KMS-11 (cell line): ENCODE results near the gene DIAPH2.

Experiments
- H2AFZ ChIP-seq: fragments of 200-600 bp; sonication (generic); 2 replicates; pipeline ENCODE4 v1.6.1; 2016; ENCODE audit warnings: antibody characterized with exemption, mixed run types, low read depth
- H3K27ac ChIP-seq: fragments of 200-600 bp; sonication (generic); 2 replicates; pipeline ENCODE4 v1.6.1; 2016; ENCODE audit warnings: mild to moderate bottlenecking, mixed run types
- H3K27me3 ChIP-seq: fragments of 200-600 bp; sonication (generic); 2 replicates; pipeline ENCODE4 v1.6.1; 2017; ENCODE audit warnings: mild to moderate bottlenecking, low read depth, mixed run types, moderate library complexity; ENCODE audit not compliant: insufficient read depth
- H3K36me3 ChIP-seq: fragments of 200-600 bp; sonication (generic); 2 replicates; pipeline ENCODE4 v1.6.1; 2017; ENCODE audit warnings: mild to moderate bottlenecking, mixed run types; ENCODE audit not compliant: insufficient read depth
- H3K4me1 ChIP-seq: fragments of 200-600 bp; sonication (generic); 2 replicates; pipeline ENCODE4 v1.6.1; 2016; ENCODE audit warnings: mild to moderate bottlenecking, low read depth, mixed run types; ENCODE audit not compliant: poor library complexity, severe bottlenecking
- H3K4me2 ChIP-seq: fragments of 200-600 bp; sonication (generic); 2 replicates; pipeline ENCODE4 v1.7.0; 2016; ENCODE audit warnings: mild to moderate bottlenecking, mixed run types
- H3K4me3 ChIP-seq: fragments of 200-600 bp; sonication (generic); IDR thresholded peaks from 2 replicates; pipeline ENCODE4 v1.6.1; 2017; ENCODE audit warnings: low read depth, low read length, mixed read lengths; ENCODE audit not compliant: insufficient read depth
- H3K79me2 ChIP-seq: fragments of 200-600 bp; sonication (generic); 2 replicates; pipeline ENCODE4 v1.6.1; 2016; ENCODE audit warnings: low read depth, mixed run types; ENCODE audit not compliant: insufficient read depth
- H3K9ac ChIP-seq: fragments of 200-600 bp; sonication (generic); 2 replicates; pipeline ENCODE4 v1.6.1; 2016; ENCODE audit warnings: mild to moderate bottlenecking, mixed run types
- H4K20me1 ChIP-seq: fragments of 200-600 bp; sonication (generic); 2 replicates; pipeline ENCODE4 v1.6.1; 2016; ENCODE audit warnings: mild to moderate bottlenecking, mixed run types; ENCODE audit not compliant: insufficient read depth
- TF ChIP-seq, protein P1 (sequence below): fragments of 200-600 bp; sonication (generic); conservative IDR thresholded peaks from 2 replicates; pipeline ENCODE4 v1.6.1; 2017; ENCODE audit warnings: low read depth, mild to moderate bottlenecking, antibody characterized with exemption, low read length, moderate library complexity, mixed read lengths

Gene DIAPH2

GRCh38 chrX:97539970-97540519 is 855.4 kb downstream of the DIAPH2 start:
- H2AFZ ChIP-seq: no peak overlapping the region
- H3K4me3 ChIP-seq: no peak overlapping the region
- H3K79me2 ChIP-seq: no peaks in the 10 kb centered on the region
- H3K4me2 ChIP-seq: no peak overlapping the region
- H3K27me3 ChIP-seq: no peaks in the 10 kb centered on the region
- no peaks in the 10 kb centered on the region for H4K20me1 ChIP-seq
- no peaks in the 10 kb centered on the region for H3K4me1 ChIP-seq
- no peaks in the 10 kb centered on the region for H3K36me3 ChIP-seq
- no peak overlapping the region for H3K27ac ChIP-seq
- no peak overlapping the region for H3K9ac ChIP-seq
- TF ChIP-seq, protein P1, sequence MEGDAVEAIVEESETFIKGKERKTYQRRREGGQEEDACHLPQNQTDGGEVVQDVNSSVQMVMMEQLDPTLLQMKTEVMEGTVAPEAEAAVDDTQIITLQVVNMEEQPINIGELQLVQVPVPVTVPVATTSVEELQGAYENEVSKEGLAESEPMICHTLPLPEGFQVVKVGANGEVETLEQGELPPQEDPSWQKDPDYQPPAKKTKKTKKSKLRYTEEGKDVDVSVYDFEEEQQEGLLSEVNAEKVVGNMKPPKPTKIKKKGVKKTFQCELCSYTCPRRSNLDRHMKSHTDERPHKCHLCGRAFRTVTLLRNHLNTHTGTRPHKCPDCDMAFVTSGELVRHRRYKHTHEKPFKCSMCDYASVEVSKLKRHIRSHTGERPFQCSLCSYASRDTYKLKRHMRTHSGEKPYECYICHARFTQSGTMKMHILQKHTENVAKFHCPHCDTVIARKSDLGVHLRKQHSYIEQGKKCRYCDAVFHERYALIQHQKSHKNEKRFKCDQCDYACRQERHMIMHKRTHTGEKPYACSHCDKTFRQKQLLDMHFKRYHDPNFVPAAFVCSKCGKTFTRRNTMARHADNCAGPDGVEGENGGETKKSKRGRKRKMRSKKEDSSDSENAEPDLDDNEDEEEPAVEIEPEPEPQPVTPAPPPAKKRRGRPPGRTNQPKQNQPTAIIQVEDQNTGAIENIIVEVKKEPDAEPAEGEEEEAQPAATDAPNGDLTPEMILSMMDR: no peak

DNA sequence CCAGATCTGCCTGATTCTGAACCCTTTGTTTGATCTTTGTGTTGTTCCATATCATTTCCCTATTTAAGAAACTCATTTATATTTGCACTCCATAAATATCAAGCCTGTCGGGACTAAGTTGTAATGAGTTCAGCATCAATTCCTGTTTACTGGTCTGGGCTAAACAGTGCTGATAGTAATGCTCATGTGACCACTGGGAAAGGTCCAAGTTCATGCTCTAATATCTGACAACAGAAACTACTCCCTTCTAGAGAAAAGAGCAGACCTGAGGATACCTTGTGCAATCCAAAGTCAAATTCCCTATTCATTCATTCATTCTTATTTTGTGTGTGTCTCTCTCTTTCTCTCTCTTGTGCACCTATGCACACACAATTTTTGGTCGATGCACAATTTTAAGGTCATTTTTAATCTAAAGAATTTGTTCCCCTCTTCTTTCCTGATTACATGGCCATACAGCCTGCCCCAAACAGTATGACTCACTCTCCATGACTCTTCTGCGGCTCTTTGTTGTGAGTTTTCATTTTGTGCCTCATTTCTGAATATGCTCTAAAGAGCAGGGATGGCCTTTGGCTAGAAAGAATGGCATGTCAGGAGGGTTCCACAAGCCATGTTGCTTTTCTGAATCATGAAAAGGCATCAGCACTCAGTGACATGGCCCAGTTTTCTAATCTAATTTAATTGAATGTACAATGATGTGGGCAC is 863.4 kb downstream of the DIAPH2 start:
- H3K36me3 ChIP-seq: no peaks in the 10 kb centered on the region
- no peaks in the 10 kb centered on the region for H3K4me1 ChIP-seq
- TF ChIP-seq, protein P1: no peak
- no peaks in the 10 kb centered on the region for H3K79me2 ChIP-seq
- no peak overlapping the region for H3K4me3 ChIP-seq
- H4K20me1 ChIP-seq: no peaks in the 10 kb centered on the region
- no peak overlapping the region for H3K4me2 ChIP-seq
- no peaks in the 10 kb centered on the region for H3K27me3 ChIP-seq
- H3K9ac ChIP-seq: no peak overlapping the region
- H3K27ac ChIP-seq: no peak overlapping the region
- no peak overlapping the region for H2AFZ ChIP-seq

DNA sequence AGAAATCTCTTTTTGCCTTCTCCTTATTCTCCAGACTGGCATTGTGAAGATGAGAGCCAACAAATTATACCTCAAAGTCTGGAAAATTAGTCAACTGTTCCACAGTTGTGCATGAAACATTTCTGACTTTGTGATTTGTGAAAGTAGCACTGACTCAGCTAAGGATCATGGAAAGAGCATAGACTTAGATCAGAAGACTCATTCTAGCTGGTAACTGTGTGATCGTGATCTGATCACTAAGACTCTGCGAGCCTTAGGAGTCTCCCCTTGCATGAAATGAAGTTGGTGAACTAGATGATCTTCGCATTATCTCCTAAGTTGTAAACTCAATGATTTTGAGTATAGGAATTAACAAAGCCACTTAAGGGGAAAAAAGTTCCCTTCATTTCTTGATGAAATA is 867.2 kb downstream of the DIAPH2 start:
- Histone ChIP-seq H2AFZ (no peak overlapping the region), H3K4me1 (no peaks in the 10 kb centered on the region), H3K27ac (no peak overlapping the region), H3K36me3 (no peaks in the 10 kb centered on the region), H3K27me3 (no peaks in the 10 kb centered on the region), H3K9ac (no peak overlapping the region), H3K79me2 (no peaks in the 10 kb centered on the region), H4K20me1 (no peaks in the 10 kb centered on the region), H3K4me3 (no peak overlapping the region), H3K4me2 (no peak overlapping the region)
- TF ChIP-seq, protein P1: no peak

DNA sequence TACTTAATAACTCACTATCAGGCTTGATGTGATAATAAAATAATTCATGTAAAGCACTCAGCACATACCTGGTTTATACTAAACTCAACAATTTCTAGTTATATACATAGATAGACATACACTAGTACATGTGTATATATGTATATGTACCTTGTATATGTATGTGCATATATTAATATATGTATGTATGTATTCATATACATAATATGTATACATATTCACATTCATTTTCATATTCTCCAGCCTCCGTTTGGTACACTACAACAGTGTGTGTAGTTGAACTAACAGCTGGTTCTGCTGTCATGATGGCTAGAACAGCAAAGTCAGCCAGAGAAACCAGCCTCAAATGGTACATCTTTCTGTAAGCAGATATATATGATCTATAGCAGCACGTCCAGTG is 869.2 kb downstream of the DIAPH2 start:
- no peaks in the 10 kb centered on the region for H3K27me3 ChIP-seq
- TF ChIP-seq, protein P1: no peak
- H2AFZ ChIP-seq: no peak overlapping the region
- H3K4me3 ChIP-seq: no peak overlapping the region
- H3K9ac ChIP-seq: no peak overlapping the region
- H3K79me2 ChIP-seq: no peaks in the 10 kb centered on the region
- H3K27ac ChIP-seq: no peak overlapping the region
- H3K36me3 ChIP-seq: no peaks in the 10 kb centered on the region
- H3K4me1 ChIP-seq: no peaks in the 10 kb centered on the region
- no peak overlapping the region for H3K4me2 ChIP-seq
- H4K20me1 ChIP-seq: no peaks in the 10 kb centered on the region
